ENCODE results near the gene PIK3IP1.

PIK3IP1 gene

GRCh38 chr22:31308181-31308580 lies 15.9 kb upstream of the PIK3IP1 start:
- DNase-seq (ENCODE audit: low read depth), result no peak

- no peak for DNase-seq (ENCODE audit: low read depth)
These were observed 12.9 kb upstream of the PIK3IP1 start for GRCh38 chr22:31305194-31305593.

DNA sequence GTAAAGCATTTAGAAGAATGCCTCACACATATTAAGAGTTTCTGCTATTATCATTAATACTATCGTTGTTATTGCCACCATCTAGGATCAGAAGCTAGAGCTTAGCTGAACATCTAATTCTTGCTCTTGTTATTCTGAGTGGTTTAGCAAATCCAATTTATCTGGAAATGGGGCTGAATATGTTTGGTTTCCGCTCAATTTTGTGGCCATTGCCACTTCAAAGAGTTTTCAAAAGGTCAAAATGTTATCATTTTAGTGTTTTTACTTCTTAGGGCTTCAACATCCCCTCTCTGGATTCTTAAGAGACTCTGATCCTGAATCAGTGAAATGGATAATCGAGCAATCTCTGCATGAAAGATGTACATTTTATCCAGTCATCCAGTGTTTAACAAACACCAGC lies 10.2 kb upstream of the PIK3IP1 start:
- DNase-seq (ENCODE audit: low read depth), result no peak

DNA sequence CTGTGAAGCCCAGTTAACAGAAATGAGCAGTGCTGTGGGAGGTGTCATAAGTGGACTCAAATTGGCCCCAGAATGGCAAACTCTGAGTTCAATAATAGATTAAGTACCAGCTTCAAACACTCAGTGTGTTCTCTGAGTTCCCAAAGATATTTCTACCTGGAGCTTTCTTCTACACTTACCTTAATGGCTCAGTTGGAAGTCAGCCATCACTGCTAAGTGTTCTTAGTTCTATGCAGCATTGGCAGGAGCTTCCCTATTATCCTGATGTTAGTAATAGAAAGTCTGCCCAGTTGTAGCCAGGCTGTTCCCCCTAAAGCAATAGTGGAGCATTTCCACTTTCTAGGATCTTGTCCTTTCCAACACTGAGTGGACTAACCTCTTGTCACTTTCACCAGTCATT lies 9.7 kb upstream of the PIK3IP1 start:
- DNase-seq (ENCODE audit: low read depth), result no peak

GRCh38 chr22:31300896-31301295 lies 8.6 kb upstream of the PIK3IP1 start:
- DNase-seq (ENCODE audit: low read depth), result no peak

- DNase-seq (ENCODE audit: low read depth), result no peak
These were observed 3.8 kb upstream of the PIK3IP1 start for GRCh38 chr22:31295831-31296657.

DNA sequence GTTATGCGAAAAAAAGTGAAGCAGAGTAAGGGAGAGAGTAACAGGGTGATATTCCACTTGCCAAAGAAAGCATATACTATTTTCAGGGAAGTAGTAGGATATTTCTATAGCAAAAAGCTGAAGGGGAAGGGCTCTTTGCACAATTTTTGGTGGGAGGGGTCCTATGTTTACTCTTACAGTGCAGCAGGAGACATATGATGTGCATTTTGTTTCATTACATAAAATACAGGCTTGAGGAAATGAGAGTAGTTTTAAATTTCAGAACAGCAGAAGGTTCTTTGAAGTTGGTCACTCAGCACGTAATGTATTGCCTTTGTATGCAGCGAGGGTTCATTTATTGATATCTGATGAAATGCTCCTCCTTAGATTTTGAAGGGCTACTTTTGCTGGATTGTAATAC lies 3.1 kb upstream of the PIK3IP1 start:
- DNase-seq (ENCODE audit: low read depth), result no peak

DNA sequence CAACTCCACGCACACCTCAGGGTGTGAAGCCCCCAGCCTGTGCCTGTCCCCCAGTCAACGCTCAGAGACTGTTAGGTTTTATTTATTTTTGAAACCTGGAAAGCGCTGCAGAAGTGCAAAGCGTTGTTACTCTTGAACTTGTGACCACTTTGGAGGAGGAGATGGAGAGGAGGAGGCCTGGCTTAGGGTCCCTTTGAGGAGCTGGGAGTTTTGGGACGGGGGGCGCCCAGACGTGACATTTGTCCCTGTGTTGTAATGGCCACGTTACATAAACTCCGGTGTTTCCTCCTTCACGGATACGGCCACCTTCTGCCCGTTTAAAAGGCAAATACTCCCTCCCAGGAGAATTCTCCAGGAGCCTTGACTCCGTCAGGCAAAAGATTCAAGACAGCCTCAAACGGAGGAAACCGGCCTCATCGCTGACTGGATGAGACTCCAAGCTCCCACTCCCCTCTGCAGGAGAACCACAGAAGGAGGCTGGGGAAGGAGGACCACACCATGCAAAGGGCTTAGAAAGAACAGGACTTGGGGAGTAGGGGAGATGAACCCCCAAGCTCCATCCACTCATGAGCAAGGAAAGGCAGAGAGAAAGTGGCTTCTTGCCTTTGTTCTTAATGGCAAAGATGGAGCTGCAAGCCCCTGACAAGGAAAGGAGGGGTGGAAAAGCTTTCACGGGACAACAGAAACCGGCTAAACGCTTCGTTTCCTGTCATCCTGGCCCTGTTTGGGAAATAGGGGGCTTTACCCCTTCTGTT lies 630 bp downstream of the PIK3IP1 start:
- no peak for DNase-seq (ENCODE audit: low read depth)

DNA sequence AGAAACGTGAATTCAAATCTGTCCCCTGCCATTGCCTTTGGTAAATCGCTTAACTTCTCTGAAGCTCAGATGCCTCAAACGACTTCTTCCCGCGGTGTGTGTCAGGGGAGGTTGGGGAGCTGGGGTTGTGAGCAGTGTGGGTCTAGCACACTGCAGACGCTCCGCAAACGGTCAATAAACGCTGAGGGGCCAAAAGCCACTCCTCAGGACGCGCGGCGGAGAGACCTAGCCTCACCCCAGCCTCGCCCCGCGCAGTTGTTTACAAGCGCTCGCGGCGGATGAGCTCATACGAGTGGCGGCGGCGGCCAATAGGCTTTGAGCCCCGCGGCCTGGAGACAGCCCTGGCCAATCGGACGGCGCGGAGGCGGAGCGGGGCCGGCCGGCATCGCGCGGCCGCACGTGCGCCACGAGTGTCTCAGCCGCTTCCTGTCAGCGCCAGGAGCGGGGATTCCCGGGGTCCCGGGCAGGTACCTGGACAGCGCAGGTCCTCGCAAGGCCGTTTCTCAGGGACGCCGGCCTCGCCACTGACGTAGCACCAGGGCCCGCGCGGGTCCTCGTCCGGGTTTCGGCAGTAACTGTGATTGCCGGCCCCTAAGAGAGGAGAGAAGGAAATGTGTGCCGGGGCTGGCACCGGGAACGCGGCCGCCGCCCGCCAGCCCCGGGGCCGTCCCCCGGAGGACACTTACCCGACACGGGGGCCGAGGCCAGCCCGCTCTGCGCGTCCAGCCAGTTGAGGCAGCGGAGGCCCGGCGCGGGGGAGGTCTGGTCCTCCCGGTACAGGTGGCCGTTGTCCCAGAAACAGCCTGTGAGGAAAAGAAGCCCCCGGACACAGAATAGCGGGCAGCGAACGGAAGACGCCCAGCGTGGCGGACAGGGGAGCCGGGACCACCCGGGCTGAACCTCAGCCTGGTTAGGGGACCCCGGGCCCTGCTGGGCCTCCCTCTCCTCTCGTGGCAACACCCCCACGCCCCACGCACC lies 1.5 kb downstream of the PIK3IP1 start:
- DNase-seq (ENCODE audit: low read depth), result no peak

GRCh38 chr22:31289344-31289743 lies 2.9 kb downstream of the PIK3IP1 start:
- no peak for DNase-seq (ENCODE audit: low read depth)

- no peak for DNase-seq (ENCODE audit: low read depth)
These were observed 3.6 kb downstream of the PIK3IP1 start for GRCh38 chr22:31288496-31289240.

- DNase-seq (ENCODE audit: low read depth), result no peak
These were observed 4.3 kb downstream of the PIK3IP1 start for GRCh38 chr22:31287818-31288495.

GRCh38 chr22:31286360-31287255 lies 5.7 kb downstream of the PIK3IP1 start:
- no peak for DNase-seq (ENCODE audit: low read depth)

DNA sequence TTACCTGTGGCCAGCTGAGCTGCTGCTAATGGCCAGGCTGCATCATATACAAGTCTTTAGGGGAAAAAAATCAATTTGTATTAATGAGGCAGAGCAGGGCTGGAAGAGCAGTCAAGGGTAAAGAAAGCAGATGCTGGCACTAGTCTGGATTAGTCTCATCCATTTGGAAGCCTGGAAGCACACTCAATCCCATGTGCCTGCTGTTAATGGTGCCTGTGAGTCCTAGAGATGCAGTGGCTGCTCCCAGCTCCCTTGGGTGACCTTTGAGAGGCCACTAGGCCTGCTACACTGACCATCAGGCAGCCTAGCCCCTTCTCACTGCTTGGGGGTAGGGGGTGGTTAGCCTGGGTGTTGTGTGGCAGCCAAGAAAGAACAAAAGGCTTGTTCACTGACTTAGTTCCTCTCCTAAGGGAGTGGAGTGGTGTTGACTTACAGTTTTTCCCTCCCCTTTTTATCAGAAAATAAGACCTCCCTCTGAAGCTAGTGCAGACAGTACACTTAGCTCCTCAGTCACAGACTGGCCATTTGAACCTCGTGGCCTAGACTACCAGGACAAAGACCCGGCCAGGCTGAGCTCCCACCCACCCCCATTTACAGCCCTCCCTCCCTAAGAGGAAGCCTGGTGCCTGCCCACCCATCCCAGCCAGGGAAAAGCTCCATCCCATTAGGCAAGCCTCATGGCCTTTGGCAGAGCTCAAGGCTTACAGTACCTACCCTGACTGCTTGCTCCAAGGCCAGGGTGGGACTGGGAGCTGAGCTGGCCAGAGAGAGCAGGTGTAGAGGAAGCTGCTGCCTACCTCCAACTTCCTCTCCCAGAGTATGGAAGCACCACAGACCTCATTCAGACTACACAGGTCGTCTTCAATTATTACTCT lies 7.8 kb downstream of the PIK3IP1 start:
- DNase-seq (ENCODE audit: low read depth), result no peak

- no peak for DNase-seq (ENCODE audit: low read depth)
These were observed 9.4 kb downstream of the PIK3IP1 start for GRCh38 chr22:31282748-31283468.

DNA sequence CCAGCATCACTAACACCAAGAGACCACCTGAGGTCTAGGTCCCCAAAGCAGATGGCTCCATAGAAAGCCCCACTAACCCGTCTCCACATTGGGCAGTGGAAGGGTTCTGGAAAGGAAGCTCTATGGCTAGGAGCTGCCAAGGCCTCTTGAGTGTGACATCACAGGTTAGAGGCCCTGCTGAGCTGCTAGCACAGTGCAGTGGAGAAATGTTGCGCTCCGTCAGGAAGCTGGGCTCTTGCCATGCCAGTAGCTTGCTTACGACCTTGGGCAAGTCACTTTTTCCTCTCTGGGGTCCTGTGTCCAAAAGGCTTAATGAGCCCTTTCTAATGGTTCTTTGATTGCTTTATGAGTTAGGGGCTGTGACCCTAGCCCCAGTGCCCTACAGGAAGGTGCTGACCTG lies 10.6 kb downstream of the PIK3IP1 start:
- DNase-seq (ENCODE audit: low read depth), result no peak

- no peak for DNase-seq (ENCODE audit: low read depth)
These were observed 12.3 kb downstream of the PIK3IP1 start for GRCh38 chr22:31279821-31280505.

DNA sequence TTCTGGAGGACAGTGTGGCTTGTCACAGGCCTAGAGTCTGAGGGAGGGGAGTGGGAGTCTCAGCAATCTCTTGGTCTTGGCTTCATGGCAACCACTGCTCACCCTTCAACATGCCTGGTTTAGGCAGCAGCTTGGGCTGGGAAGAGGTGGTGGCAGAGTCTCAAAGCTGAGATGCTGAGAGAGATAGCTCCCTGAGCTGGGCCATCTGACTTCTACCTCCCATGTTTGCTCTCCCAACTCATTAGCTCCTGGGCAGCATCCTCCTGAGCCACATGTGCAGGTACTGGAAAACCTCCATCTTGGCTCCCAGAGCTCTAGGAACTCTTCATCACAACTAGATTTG lies 13.0 kb downstream of the PIK3IP1 start:
- DNase-seq (ENCODE audit: low read depth), result no peak
